Body of pancreas (tissue), 4 donors: ENCODE measurements around the gene CX3CL1.

Source experiments
- POLR2A ChIP-seq, 3 donors: fragments of 450-650 bp; IDR thresholded peaks; one replicate each; pipeline ENCODE4 v1.6.1; 2016; ENCODE audit warnings: antibody characterized with exemption in 3 of 3, mild to moderate bottlenecking in 2 of 3
- TF ChIP-seq, protein P1 (sequence below), 7 experiments: fragments of 450-650 bp in 4 of 7; fragments of 200-600 bp in 3 of 7; sonication (generic) in 3 of 7; IDR thresholded peaks; one replicate each; pipeline ENCODE4 v1.5.1; 2016 to 2019; ENCODE audit warnings: antibody characterized with exemption in 7 of 7

DNA sequence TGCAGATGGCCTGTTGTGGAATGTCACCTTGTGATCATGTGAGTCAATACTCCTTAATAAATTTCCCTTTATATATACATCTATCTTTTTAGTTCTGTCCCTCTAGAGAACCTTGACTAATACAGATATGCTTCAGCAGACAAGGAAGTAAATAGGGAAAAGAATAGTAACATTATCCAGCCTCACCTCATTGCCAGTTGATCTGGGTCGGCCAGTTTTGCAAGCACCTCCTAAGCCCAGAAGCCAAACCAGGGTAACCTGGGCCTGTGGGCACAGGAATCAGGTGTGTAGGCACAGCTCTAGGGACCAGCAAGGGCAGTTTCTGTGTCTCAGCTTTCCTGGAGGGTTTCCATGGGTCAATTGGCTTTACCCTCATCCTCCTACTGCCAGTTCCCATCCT, 20.4 kb downstream of the CX3CL1 start:
- TF ChIP-seq, protein P1, sequence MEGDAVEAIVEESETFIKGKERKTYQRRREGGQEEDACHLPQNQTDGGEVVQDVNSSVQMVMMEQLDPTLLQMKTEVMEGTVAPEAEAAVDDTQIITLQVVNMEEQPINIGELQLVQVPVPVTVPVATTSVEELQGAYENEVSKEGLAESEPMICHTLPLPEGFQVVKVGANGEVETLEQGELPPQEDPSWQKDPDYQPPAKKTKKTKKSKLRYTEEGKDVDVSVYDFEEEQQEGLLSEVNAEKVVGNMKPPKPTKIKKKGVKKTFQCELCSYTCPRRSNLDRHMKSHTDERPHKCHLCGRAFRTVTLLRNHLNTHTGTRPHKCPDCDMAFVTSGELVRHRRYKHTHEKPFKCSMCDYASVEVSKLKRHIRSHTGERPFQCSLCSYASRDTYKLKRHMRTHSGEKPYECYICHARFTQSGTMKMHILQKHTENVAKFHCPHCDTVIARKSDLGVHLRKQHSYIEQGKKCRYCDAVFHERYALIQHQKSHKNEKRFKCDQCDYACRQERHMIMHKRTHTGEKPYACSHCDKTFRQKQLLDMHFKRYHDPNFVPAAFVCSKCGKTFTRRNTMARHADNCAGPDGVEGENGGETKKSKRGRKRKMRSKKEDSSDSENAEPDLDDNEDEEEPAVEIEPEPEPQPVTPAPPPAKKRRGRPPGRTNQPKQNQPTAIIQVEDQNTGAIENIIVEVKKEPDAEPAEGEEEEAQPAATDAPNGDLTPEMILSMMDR (IDR thresholded peaks at IDR 0.05): no peak
- TF ChIP-seq POLR2A (IDR thresholded peaks at IDR 0.05): no peak
